Fibroblast of mammary gland (primary cell): ENCODE data around the gene NPHP4.

Experiments used
- DNase-seq: peaks from one replicate; pipeline ENCODE4 v3.0.0-alpha.2; 2010; ENCODE audit warnings: low read depth
- H3K4me3 ChIP-seq: 2 replicates; pipeline ENCODE4 v1.5.1; 2011; ENCODE audit warnings: low read depth, mild to moderate bottlenecking, low read length, moderate library complexity; ENCODE audit not compliant: control insufficient read depth
- CTCF ChIP-seq: conservative IDR thresholded peaks from 2 replicates; pipeline ENCODE4 v1.5.1; 2011; ENCODE audit warnings: low read depth, low read length, inconsistent platforms; ENCODE audit not compliant: control insufficient read depth, insufficient read depth

The NPHP4 gene

DNA sequence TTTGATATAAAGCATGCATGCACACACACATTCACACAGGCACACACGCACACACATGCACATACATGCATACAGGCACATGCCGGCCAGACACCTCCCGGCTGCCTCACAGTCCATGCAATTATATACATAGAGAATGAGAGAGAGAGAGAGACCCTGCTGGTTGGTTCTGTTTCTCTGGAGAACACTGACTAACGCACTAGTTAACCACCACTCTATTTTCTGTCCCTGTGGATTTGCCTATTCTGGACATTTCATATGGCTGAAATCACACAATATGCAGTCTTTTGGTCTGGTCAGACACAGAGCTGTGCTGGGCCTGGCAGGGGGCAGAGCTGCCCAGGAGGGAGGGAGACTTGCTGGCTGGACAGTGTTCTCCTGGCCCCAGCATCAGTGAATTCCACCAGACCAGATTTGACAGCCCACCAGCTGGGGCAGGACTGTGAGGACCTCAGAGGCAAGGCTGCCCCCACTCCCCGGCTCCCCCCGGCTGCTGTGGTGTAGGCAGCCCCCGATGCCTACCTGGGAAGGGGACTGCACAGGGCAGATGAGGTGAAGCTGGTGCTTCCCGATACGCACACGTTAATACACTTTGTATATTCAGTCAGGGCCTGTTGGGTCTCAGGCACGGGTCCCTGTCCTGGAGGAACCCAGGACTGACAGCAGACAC is 152.2 kb downstream of the NPHP4 start:
- TF ChIP-seq CTCF = no peak
- DNase-seq = no peak
- no peak overlapping the region for H3K4me3 ChIP-seq

- no peak for DNase-seq
- no peak for TF ChIP-seq CTCF
- no peak overlapping the region for H3K4me3 ChIP-seq
Measured at GRCh38 chr1:5839161-5839880, 152.9 kb downstream of the NPHP4 start.

GRCh38 chr1:5837976-5838653 is 154.1 kb downstream of the NPHP4 start:
- no peak overlapping the region for H3K4me3 ChIP-seq
- no peak for DNase-seq
- TF ChIP-seq CTCF = no peak

GRCh38 chr1:5836776-5837440 is 155.3 kb downstream of the NPHP4 start:
- DNase-seq = no peak
- TF ChIP-seq CTCF = no peak
- H3K4me3 ChIP-seq = no peak overlapping the region

- no peak for DNase-seq
- no peak for TF ChIP-seq CTCF
- no peak overlapping the region for H3K4me3 ChIP-seq
Measured at GRCh38 chr1:5835179-5835562, 157.1 kb downstream of the NPHP4 start.

DNA sequence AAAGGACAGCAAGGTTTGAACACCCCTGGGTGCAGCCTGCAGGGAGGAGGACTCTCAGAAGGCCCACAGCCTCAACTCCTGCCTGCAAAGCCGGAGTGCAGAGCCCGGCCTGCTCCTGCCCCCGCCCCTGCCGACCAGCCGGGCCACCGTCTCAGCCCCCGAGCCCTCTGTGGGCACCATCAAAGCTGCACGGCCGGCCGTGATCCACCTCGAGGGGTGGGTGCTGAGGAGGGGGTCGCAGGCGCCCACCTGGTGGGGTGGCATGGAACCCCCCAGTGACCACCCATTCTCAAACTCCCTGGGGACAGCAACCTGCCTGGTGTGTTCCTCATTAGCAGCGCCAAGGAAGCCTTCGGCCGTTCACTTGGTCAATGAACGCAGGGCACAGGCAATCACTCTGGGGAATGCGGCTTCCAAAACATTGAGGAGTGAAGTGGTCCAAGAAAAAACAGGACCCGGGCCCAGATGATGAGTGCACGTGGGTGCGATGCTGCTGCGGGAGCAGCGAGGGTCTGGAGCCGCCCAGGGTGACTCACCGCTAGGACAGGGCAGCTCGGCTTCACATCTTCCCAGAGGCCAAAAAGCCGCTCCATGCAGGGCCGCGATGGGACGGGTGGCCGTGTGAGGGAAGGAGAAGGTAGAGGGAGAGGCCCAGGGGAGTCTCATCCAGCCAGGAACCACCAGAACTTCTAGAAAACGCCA is 157.6 kb downstream of the NPHP4 start:
- TF ChIP-seq CTCF = no peak
- no peak for DNase-seq
- no peak overlapping the region for H3K4me3 ChIP-seq
